GDM1 (cell line): ENCODE measurements around the gene C6orf89.
A peak's percentile ranks its signal among the peaks of the same experiment; 100 is the strongest.

ENCODE experiments used
- DNase-seq: peaks from one replicate; lab custom pipeline; 2025; lab: John Stamatoyannopoulos, UW

The C6orf89 gene

DNA sequence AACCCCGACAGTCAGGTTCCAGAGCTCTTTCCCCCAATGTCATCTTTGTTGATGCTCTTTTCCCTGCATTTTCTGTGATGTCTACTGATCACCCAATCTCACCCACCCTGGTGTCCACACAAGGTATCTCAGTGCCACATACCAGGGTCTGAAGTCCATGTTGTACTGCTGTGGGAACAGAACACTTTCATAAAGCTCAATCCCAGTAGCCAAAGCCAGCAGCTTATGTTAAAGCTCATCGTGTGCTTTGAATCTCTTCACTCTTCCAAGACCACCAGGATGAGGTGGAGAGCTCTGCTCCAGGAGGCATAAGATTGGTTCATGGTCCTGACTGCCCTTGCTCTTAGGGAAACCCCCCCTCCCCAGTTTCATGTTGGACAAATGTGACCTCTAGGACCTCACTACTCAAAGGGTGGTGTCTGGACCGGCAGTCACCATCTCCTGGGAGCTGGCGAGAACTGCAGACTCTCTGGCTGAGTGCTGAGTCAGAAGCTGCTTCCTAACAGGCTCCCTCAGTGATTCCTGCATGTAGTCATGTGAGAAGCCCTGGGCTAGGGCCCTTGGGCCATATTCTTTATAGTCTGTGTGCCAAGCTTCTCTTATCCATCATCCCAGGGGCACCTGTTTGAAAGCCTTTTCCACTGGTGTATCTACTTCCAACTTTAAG is 33.1 kb upstream of the C6orf89 start:
- no peak for DNase-seq

DNA sequence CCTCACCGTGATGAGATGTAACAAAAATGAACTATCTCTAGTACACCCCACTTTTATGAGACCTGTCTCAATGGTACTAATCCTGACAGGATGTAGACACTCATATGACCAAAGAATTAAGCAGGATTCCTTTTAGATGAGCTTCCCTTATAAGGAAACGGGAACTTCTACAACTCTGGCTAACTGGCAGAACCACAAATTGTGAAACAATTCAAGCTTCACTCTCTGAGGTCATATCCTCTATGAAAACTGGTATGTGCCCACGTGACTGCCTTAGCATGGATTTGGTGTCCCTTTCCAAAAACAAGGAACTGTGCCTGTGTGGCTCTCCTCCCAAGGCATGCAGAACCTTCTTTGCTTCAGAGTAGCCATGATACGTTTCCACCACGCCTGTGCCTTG is 32.4 kb upstream of the C6orf89 start:
- DNase-seq, result peak; percentile 56

DNA sequence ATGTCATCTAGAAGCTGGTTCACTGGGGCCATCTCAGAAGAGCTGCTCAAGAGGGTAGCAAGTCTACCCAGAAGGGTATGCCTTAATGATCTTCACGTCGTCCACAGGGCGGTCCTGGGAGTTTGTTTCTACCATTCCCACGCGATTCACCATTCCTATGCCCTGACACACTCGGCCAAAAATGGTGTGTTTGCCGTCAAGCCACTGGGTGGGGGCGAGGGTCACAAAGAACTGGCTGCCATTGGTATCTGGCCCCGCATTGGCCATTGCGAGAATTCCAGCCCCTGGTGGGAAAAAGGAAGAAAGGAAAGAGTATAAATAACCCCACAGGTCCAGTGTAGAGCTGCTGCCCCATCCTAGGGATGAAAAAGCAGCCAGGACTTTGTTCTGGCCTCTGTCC is 30.0 kb upstream of the C6orf89 start:
- DNase-seq, result no peak

DNA sequence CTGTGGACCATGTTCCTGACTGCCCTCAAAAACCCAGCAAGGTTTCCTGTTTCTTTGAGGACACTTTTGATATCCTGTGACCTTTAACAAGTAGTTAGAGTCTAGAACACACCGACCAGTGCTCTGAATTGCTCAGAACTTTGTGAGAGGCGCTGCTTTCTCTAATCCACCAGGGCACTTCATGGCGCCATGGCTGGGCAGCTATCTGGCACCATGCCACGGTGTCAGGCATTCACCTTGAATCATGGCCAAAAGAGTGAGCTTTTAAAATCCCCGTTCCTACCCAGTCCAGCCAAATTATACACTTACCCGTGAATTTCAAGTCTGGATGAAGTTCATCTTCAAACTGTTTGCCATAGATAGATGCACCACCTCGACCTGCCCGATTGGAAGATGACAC is 29.5 kb upstream of the C6orf89 start:
- no peak for DNase-seq

DNA sequence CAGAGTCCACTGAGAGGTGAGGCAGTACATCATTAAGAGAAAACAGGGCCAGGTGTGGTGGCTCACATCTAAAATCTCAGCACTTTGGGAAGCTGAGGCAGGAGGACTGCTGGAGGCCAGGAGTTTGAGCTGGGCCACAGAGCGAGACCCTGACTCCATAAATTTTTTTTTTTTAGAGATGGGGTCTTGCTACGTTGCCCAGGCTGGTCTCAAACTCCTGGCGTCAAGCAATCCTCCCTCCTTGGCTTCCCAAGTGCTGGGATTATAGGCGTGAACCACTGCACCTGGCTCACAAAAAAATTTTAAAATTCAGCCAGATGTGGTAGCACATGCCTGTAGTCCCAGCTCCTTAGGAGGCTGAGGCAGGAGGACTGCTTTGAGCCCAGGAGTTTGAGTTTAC is 28.4 kb upstream of the C6orf89 start:
- no peak for DNase-seq

DNA sequence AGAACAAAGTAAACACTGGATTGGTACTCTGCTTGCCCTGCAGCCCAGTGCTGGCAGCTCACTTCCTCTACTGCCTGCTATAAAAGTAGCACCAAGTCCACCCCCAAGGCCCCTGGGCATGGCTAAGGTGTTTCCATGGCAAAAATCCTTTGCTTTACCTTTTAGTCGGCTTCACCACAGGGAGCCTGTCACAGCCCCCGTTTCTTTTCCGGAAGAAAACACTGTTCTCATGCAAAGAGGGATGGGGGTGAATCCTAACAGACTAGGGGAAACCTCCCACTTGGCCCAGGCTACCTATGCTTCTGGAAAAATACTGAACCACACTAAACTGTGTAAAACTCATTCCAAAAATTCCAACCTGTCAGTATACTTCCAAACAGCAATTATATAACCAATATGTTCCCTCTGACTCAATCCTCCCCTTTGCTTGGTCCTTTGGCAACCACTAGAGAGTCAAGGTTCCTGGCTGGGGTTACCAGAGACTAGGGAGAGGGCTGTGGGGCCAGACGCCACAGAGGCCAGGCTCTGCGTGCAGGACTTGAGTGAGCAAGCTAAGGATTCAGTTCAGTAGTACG is 27.3 kb upstream of the C6orf89 start:
- no peak for DNase-seq

DNA sequence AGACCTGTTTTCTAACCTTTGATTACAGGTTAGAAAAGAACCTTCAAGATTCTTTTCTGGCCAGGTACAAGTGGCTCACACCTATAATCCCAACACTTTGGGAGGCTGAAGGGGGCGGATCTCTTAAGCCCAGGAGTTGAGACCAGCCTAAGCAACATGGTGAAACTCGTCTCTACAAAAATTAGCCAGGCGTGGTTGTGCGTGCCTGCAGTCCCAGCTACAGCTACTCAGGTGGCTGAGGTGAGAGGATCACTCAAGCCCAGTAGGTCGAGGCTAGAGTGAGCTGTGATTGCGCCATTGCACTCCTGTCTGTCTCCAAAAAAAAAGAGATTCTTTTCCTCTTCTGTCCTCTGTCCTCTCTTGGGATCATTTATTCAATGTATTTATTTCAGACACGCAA is 25.6 kb upstream of the C6orf89 start:
- DNase-seq, result no peak

DNA sequence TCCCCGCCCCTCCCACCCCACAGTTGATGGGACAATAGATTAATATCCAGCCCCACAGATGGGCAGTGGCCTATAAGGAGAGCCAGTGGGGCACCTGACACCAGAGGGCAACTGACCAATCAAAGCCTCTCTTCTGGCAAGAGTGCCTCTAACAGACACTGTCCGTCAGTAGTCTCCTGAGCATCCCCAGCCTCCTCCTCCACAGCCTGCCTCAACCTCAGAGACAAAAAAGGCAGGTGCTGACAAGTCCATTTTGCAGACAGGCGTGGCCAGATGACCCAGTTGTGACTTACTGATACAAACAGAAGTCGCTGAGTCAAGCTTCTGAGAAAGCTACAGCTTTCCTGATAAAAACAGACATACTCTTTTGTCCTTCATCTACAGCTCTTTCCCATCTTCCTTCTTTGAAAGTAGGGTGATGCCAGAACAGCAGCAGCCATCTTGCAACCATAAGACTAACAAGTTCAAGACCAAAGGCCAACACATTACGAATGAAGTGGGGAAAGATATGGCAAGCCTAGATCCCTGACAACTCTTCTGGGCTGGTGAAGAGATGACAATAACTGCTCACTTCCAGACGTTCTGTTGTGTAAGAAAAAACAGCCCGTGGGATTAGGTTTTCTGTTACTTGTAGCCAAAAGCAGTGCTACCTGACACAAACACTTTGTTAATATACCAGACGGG is 23.4 kb upstream of the C6orf89 start:
- DNase-seq, result no peak

DNA sequence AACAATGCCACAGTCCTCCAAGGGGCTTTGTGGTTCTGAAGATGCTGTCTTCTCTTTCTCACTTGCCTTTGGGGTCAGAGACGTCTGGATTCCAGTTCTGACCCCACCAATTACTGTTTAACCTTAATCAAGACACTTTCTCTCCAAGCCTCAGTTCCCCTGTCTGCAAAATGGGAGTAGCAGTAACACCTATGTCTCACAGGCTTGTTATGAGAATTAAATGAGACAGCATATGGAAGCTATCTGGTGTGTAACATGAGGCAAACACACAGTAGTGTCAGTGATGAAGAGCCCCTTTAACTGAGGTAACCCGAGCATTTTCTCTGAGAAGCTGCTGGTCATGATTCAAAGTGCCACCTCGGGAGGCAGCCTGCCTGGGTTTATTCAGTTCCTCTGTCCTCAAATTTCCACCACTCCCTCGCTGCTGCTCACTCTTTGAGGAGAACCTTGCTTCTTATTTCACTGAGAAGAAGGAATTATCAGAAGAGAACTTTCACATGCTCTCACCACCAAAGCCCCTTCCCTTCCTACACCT is 22.8 kb upstream of the C6orf89 start:
- no peak for DNase-seq

DNA sequence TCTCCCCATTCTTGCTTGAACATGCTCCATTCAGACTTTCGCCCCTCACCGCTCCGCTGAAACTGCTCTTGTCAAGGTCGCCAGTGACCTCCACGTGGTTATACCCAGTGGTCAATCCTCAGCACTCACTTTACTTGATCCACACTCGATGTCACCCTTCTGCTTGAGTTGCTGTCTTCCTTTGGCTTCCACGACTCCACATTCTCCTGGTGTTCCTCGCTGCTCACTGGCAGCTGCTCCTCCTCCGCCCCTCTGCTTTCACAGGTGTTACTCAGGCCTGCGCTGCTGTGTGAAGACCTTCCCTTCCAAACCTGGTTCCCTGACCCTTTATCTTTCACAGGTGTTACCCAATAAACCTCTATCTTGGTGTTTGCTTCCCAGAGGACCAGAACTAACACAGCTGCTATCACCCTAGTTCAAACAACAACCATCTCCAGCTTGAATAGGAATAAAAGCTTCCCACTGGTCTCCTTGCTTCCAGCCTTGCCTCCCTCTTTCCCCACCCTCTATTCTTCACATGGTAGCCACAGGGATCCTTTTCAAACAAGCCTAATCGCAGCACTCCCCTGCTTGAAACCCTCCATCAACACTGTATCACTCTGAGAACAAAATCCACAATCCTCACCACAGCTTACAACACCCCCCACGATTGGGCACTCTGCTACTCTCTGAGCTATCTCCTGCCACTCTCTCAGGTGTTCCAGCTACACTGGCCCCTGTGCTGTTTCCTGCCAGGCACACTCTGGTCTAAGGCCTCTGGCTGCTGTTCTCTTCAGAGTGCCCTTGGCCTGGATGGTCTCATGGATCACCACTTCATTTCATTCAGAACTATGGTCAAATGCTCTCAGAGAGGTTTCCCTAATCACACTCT is 21.8 kb upstream of the C6orf89 start:
- DNase-seq, result no peak

DNA sequence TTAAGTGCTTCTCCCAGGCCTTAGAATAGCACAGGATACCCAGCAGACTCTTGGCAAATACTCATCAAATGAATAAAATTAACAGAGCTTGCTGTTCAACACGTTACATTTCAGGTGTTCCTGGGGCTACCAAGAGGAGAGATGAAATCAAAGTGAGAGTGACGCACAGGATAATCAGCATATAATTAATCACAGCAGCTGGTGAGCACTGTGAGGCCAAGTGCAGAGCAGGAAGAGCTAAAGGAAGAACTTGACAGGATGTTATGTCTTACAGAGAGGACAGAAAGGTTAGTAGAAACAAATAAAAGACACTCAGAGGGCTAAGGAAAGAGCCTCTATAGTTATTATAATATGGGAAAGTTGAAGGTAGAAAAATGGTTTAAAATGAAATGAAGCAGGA is 19.9 kb upstream of the C6orf89 start:
- DNase-seq, result no peak

DNA sequence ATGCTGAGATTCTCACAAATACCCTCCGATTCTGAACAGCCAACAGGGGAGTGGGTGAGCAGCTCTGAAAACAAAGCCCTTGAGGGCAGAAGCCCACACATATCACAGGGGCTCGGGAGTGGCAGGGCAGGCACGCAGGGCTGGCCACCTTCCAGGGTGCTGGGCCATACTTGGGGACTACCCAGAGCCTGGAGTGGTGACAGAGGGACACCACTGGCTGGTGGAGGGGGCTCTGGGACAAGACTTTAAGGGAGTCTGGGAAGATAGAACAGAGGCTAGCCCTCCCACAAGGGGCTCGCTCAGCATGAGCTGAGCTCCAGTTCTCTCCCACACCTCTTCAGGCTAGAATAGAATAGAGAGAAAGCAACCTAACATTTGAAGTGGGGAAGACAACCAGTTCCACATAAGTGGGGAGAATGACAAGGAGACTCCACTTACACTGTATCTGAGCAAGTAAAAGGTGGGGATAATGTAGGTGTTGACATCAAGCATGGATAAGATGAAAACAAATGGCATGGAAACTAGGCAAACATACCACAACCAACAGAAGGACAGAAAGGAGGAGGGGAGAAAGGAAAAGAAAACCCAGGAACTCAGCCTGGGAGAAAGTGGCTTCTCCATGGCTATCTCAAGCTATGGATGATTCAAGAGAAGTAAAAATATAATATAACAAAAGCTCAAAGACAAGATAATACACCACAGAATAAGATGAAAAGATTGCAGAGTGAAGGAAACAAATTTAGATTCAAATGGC is 18.1 kb upstream of the C6orf89 start:
- no peak for DNase-seq

DNA sequence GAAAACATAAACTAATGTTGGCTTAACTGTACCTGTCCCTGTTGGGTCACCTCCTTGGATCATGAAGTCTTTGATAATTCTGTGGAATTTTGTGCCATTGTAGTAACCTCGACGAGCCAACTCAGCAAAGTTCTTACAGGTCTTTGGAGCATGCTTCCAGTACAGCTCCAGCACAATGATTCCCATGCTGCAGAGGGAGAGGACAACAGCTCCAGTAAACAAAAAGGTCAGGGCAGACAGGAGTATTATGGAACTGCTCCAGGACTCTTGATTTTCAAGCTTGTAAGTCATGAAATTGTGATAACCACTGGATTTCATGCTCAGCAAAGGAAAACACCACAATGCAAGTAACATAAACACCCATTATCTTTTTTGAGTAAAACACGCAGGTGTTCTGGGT is 14.1 kb upstream of the C6orf89 start:
- DNase-seq, result no peak

DNA sequence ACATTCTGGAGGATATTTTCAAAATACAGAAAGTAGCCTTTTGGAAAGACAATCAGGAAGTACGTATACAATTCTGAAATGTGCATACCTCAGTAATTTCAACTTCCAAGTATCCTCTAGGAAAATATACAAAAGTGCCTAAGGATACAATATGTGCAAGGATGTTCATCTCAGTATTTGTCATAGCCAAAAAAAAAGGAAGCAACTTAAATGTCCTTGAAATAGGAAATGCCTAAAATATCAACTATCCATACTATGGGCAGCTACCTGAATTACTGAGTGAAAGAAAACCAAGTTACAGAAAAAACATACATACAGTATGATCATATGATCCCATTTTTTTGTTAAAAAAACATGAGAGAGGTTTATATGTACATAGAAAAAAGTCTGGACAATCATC is 12.6 kb upstream of the C6orf89 start:
- DNase-seq, result no peak

DNA sequence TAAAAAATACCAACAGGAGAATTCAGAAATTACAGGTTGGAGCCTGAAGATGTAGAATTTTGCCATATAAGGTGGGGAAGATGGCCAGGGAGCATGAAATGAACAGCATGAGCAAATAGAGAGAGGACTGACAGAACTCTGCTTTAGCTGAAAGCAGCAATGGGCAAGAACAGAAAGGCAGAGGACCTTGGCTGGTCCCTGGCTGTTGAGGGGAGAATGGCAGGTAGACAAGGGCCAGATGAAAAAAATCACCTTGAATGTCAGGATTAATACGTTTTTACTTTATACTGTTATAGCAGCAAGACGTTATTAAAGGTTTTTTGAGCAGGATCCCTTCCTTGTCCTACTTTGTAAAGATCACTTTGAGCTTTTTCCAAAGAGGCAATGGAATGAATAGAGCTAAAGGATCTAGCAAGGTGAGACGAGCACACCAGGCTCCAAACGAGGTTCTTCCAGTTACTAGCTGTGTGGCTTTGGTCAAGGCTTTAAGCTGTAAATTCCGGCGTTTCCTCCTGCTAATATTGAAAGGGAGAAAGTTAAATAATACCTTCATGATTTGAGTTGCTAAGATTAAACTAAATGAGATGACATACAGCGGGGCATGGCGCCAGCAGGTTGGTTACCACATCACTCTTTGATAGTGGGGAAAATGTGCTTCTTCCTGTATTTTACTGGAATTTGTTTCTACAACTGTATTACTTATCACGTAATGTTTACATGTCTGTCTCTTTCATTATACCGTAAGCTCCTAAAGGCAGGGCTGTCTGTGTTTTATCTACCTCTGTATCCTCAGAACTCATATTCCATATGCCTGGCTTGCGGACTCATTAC is 11.9 kb upstream of the C6orf89 start:
- DNase-seq, result no peak

DNA sequence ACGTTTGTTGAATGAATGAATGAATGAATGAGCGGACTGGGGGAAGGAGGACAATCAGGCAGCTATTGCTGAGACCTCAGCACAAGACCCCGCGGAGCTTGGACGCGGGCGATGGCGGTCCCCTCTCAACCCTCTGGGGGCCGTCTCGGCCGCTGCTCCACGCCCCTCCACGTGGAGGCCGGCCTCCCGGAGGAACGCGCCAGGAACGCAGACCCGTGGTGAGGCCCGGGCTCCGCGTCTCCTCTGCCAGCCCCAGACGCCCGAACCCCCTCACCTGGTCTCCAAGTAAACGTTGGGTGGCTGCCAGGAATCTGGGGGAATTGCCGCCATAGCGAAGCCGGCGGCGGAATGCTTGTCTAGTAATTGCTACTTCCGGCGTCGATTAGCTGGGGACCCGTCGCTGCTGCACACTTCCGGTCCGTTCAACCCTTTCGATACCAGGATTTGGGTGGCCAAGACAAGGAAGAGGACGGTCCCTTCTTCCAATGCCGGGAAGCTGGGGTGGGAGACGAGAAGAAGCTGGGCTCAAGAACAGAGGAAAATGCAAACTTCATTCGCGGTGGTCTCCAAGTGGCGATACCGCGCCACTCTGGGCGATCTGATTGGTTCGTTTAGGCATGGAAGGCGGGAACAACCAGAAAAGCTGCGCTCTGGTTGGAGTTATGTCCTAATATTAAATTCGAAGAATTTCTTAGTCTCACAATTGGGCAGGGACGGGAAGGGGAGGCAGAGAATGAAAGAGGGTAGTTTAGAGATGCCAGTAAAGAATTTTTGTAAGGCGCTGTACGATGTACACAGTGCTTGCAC is 11.1 kb upstream of the C6orf89 start, which contains the start of gene PPIL1:
PPIL1 (minus strand) TSS at position 361 of the 807 bp plus-strand sequence; CDS start at position 330, 31 bp downstream.
- DNase-seq, result peak; percentile 90

DNA sequence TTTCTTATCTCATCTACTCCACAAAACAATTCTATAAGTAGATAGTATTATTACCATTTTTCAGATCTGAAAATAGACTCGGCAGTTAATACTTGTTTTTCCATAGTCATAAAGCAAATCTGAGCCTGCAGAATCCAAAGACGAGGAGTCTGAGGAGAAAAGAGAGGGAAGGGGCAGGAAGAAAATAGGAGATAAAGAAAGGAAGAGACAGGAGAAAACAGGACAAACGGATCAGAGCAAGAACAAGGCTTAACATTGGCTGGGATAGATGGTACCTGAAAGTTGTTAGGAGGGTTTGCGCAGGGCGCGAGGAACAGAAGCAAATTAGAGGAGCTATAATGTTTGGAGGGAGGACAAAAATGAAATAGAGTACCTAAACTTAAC is 10.5 kb upstream of the C6orf89 start:
- DNase-seq, result no peak

DNA sequence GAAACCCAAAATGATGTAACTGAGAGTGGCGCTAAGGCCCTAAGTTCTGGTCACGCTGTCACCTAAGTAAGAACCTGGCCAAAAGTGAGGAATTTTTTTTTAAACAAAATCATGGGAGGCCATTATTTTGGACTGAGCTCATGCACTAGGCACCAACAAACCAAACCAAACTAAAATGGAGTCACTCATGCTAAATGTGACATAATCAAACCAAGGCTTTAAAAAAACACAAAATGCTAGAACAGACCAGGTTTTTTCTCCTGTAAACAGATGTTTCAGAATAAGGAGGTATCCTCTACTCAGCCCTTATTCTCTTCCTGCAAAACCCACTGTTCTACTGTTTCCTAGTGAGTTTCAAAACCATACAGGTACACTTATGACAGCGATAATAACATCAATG is 1.1 kb upstream of the C6orf89 start:
- no peak for DNase-seq

DNA sequence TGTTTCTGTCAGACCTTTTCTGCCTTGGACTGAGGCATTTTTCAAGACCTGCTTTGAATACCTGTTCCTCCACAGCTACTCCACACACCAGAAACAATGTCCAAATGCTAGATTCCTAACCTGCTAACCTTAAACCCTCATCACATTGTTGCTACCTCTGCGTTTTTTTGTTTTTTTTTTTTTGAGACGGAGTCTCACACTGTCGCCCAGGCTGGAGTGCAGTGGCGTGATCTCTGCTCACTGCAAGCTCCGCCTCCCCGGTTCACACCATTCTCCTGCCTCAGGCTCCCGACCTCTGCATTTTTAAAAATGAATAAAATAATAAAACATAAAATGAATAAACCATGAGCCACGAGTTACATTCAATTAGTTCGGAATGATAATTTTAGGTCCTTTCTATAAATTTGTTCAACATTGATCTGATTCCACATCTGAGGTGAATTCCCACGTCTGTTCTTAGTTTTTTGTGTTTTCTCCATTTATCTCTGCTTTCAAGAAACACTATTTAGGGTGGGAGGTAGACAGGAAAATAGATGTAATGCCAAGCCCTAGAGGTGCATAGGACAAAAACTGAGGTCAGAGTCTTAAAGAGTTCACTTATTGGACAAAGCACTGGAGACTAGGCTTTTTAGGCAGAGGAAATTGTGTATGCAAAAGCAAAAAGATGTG is 1.3 kb downstream of the C6orf89 start:
- no peak for DNase-seq
